ENCODE data around the gene EPN1. TPM values are rescaled to one million over a fixed set of nuclear protein-coding genes. Genes with fewer than 3 reads are reported as not detected.

The EPN1 gene
- polyA plus RNA-seq, result 23.0 to 62.1 TPM (median 23.3 TPM) in 3 replicates
- 42.7 TPM for polyA plus RNA-seq (2011; ENCODE audit: low read depth)
- polyA plus RNA-seq (2011; cell fraction: cytosol; rRNA removed), result 23.0 and 87.0 TPM in 2 replicates
- 22.0 and 30.0 TPM in 2 replicates for polyA plus RNA-seq (2011; cell fraction: nucleus; rRNA removed)
- polyA plus RNA-seq (2012; ENCODE audit: low replicate concordance), result 62.0 and 115 TPM in 2 replicates
- polyA minus RNA-seq, result 39.3 to 69.5 TPM (median 39.6 TPM) in 3 replicates
- 199 TPM for polyA minus RNA-seq (2011; cell fraction: cytosol; rRNA and poly(A)+ RNA removed)
- 21.7 and 24.2 TPM in 2 replicates for polyA minus RNA-seq (2011; cell fraction: nucleus; rRNA and poly(A)+ RNA removed)

DNA sequence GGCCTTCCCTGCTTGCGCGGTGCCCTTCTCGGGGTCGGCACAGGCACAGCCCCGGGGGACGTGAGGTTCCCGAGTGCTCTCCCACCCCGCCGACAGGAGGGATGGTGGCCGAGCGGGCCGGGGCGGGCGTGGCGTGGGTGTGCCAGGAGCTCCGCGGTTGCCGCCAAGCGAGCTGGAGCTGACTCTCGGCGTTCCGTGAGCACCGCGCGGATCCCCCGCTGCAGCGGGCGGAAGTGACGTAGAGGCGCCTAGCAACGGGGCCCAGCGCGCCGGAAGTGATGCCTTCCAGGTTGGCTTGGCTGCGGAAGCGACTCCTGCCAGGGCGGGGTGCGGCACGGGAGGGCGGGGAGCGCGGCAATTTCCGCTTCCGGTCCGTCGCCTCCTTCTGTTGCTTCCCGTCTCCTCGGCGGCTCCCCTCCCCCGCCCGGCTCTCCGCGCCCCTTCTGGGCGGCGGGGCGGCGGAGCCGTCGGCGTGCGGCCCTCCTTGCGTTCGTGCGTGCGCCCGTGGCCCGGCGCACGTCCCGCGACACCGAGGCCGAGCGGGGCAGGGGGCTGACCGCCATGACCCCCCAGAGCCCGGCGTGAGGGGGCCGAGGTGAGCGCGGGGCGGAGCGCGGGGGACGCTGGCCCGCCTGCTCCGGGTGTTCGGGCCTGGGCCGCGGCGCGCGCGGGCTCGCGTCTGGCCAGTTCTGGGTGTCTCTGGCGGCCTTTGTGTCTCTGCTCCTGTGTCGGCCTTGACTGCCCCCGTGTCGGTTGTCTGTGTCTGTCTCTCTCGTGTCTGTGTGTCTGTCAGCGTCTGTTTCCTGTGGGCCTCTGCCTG is at the start of gene EPN1:
Gene EPN1 (plus strand): TSS at position 386 of the 820 bp plus-strand sequence. CDS start 3,402 bp downstream, outside the sequence.
- Histone ChIP-seq H3K4me3 (ENCODE audit: control insufficient read depth in 2 of 3, extremely low read depth in 1 of 3, insufficient read depth in 2 of 3, low read depth in 1 of 3, low read length in 3 of 3) (peak within 1 kb of the TSS; percentile 59 to 95 (median 89)), H4K20me1 (ENCODE audit: control insufficient read depth, extremely low read depth, insufficient read depth, low read length) (peaks cover 19% of the 10 kb centered on the region), H3K79me2 (ENCODE audit: control insufficient read depth, insufficient read depth, low read length) (peaks cover 82% of the 10 kb centered on the region), H3K9me1 (ENCODE audit: control insufficient read depth, extremely low read depth, insufficient read depth, low read length) (no peaks in the 10 kb centered on the region), H3K27ac (ENCODE audit: control insufficient read depth, insufficient read depth, low read length) (peak within 1 kb of the TSS; percentile 85), H3K9me3 (ENCODE audit: control insufficient read depth, low read depth, low read length) (no peaks in the 10 kb centered on the region), H3K36me3 (ENCODE audit: control insufficient read depth in 2 of 2, extremely low read depth in 1 of 2, insufficient read depth in 2 of 2, low read length in 2 of 2) (peaks cover 24 to 31% of the 10 kb centered on the region in 2 experiments), H3K9ac (ENCODE audit: control insufficient read depth, extremely low read depth, insufficient read depth, low read length) (peak within 1 kb of the TSS; percentile 94), H3K4me1 (ENCODE audit: control insufficient read depth, extremely low read depth, insufficient read depth, low read length) (peaks cover 29% of the 10 kb centered on the region), H3K4me2 (ENCODE audit: control insufficient read depth, extremely low read depth, insufficient read depth, low read depth, low read length) (peak within 1 kb of the TSS; percentile 89), H2AFZ (ENCODE audit: control insufficient read depth, low read length) (peak within 1 kb of the TSS; percentile 52), H3K27me3 (ENCODE audit: control insufficient read depth, extremely low read depth, insufficient read depth, low read length) (no peaks in the 10 kb centered on the region)
- peak; percentile 63 for FAIRE-seq
- dilution Hi-C loops (cut with MboI; ENCODE audit: extremely low pct_ligation_motif_present, low sequenced_read_pairs), result no loop called here
- DNase-seq (ENCODE audit: low read depth, low spot score), result peak; percentile 73
- no peak for TF ChIP-seq EZH2 (IDR thresholded peaks at IDR 0.05; ENCODE audit: low read length)
- TF ChIP-seq, protein P1, sequence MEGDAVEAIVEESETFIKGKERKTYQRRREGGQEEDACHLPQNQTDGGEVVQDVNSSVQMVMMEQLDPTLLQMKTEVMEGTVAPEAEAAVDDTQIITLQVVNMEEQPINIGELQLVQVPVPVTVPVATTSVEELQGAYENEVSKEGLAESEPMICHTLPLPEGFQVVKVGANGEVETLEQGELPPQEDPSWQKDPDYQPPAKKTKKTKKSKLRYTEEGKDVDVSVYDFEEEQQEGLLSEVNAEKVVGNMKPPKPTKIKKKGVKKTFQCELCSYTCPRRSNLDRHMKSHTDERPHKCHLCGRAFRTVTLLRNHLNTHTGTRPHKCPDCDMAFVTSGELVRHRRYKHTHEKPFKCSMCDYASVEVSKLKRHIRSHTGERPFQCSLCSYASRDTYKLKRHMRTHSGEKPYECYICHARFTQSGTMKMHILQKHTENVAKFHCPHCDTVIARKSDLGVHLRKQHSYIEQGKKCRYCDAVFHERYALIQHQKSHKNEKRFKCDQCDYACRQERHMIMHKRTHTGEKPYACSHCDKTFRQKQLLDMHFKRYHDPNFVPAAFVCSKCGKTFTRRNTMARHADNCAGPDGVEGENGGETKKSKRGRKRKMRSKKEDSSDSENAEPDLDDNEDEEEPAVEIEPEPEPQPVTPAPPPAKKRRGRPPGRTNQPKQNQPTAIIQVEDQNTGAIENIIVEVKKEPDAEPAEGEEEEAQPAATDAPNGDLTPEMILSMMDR (optimal IDR thresholded peaks at IDR 0.05 in 1 of 3, IDR thresholded peaks at IDR 0.05 in 1 of 3, conservative IDR thresholded peaks at IDR 0.05 in 1 of 3; ENCODE audit: extremely low read depth in 1 of 3, insufficient read depth in 2 of 3, low read length in 3 of 3), result no peak

DNA sequence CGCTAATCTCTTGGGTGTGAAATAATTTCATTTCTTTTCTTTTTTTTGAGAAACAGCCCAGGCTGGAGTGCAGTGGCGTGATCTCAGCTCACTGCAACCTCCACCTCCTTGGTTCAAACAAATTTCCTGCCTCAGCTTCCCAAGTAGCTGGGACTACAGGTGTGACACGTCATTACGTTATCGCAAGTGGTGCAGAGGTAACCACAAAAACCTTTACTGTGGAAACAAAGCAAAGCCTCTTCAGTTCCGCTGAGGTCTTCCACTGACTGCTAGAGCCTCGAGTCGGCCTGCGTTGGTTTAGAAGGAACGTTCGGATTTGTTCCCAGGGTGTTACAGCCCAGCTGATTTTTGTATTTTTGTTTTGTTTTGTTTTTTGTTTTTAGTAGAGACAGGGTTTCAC is 48.7 kb upstream of the EPN1 start:
- peaks cover 13% of the 10 kb centered on the region for H3K4me1 ChIP-seq (ENCODE audit: control insufficient read depth, extremely low read depth, insufficient read depth, low read length)
- no peaks in the 10 kb centered on the region for H3K9me1 ChIP-seq (ENCODE audit: control insufficient read depth, extremely low read depth, insufficient read depth, low read length)
- H3K4me3 ChIP-seq (ENCODE audit: control insufficient read depth in 2 of 3, extremely low read depth in 1 of 3, insufficient read depth in 2 of 3, low read depth in 1 of 3, low read length in 3 of 3), result no peak overlapping the region
- no peak for FAIRE-seq
- dilution Hi-C loops (cut with MboI; ENCODE audit: extremely low pct_ligation_motif_present, low sequenced_read_pairs), result no loop called here
- no peak overlapping the region for H2AFZ ChIP-seq (ENCODE audit: control insufficient read depth, low read length)
- H3K9ac ChIP-seq (ENCODE audit: control insufficient read depth, extremely low read depth, insufficient read depth, low read length), result no peak overlapping the region
- H3K4me2 ChIP-seq (ENCODE audit: control insufficient read depth, extremely low read depth, insufficient read depth, low read depth, low read length), result no peak overlapping the region
- H4K20me1 ChIP-seq (ENCODE audit: control insufficient read depth, extremely low read depth, insufficient read depth, low read length), result no peaks in the 10 kb centered on the region
- H3K27ac ChIP-seq (ENCODE audit: control insufficient read depth, insufficient read depth, low read length), result no peak overlapping the region
- no peaks in the 10 kb centered on the region for H3K79me2 ChIP-seq (ENCODE audit: control insufficient read depth, insufficient read depth, low read length)
- DNase-seq (ENCODE audit: low read depth, low spot score), result no peak
- H3K36me3 ChIP-seq (ENCODE audit: control insufficient read depth in 2 of 2, extremely low read depth in 1 of 2, insufficient read depth in 2 of 2, low read length in 2 of 2), result no peaks in the 10 kb centered on the region
- H3K27me3 ChIP-seq (ENCODE audit: control insufficient read depth, extremely low read depth, insufficient read depth, low read length), result no peaks in the 10 kb centered on the region
- no peaks in the 10 kb centered on the region for H3K9me3 ChIP-seq (ENCODE audit: control insufficient read depth, low read depth, low read length)
- no peak for TF ChIP-seq EZH2 (IDR thresholded peaks at IDR 0.05; ENCODE audit: low read length)
- TF ChIP-seq, protein P1 (optimal IDR thresholded peaks at IDR 0.05 in 1 of 3, IDR thresholded peaks at IDR 0.05 in 1 of 3, conservative IDR thresholded peaks at IDR 0.05 in 1 of 3; ENCODE audit: extremely low read depth in 1 of 3, insufficient read depth in 2 of 3, low read length in 3 of 3), result no peak
